ENCODE data around the gene DPYD.

The DPYD gene

GRCh38 chr1:97691325-97691724 is 229.5 kb downstream of the DPYD start:
- no peak overlapping the region for H3K9ac ChIP-seq (ENCODE audit: low read length)
- H3K9me2 ChIP-seq (replicated peaks; ENCODE audit: insufficient read depth, low read length), result no peaks in the 10 kb centered on the region
- H4K20me1 ChIP-seq (ENCODE audit: low read depth, low read length), result no peaks in the 10 kb centered on the region
- H3K36me3 ChIP-seq (ENCODE audit: low read length), result no peaks in the 10 kb centered on the region; the same call in 1 of the 2 replicates
- no peaks in the 10 kb centered on the region for H3K27me3 ChIP-seq (ENCODE audit: low read length)
- TF ChIP-seq, protein P1, sequence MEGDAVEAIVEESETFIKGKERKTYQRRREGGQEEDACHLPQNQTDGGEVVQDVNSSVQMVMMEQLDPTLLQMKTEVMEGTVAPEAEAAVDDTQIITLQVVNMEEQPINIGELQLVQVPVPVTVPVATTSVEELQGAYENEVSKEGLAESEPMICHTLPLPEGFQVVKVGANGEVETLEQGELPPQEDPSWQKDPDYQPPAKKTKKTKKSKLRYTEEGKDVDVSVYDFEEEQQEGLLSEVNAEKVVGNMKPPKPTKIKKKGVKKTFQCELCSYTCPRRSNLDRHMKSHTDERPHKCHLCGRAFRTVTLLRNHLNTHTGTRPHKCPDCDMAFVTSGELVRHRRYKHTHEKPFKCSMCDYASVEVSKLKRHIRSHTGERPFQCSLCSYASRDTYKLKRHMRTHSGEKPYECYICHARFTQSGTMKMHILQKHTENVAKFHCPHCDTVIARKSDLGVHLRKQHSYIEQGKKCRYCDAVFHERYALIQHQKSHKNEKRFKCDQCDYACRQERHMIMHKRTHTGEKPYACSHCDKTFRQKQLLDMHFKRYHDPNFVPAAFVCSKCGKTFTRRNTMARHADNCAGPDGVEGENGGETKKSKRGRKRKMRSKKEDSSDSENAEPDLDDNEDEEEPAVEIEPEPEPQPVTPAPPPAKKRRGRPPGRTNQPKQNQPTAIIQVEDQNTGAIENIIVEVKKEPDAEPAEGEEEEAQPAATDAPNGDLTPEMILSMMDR (IDR thresholded peaks at IDR 0.05; ENCODE audit: insufficient read depth, low read length, poor library complexity, severe bottlenecking), result no peak
- TF ChIP-seq EZH2phosphoT487 (conservative IDR thresholded peaks at IDR 0.05; ENCODE audit: low read length), result no peak
- no peaks in the 10 kb centered on the region for H3K9me3 ChIP-seq (ENCODE audit: insufficient read depth, low read length)
- H3K4me3 ChIP-seq (ENCODE audit: insufficient read depth, low read length, poor library complexity, severe bottlenecking), result no peak overlapping the region
- H3K27ac ChIP-seq (ENCODE audit: low read depth, low read length), result no peak overlapping the region
- no peak overlapping the region for H3K4me2 ChIP-seq (ENCODE audit: low read depth, low read length, poor library complexity, severe bottlenecking)
- H3K79me2 ChIP-seq (ENCODE audit: insufficient read depth, low read length), result no peaks in the 10 kb centered on the region
- no peak overlapping the region for H2AFZ ChIP-seq (ENCODE audit: low read depth, low read length, severe bottlenecking)
- H3F3A ChIP-seq (ENCODE audit: insufficient read depth), result no peaks in the 10 kb centered on the region

DNA sequence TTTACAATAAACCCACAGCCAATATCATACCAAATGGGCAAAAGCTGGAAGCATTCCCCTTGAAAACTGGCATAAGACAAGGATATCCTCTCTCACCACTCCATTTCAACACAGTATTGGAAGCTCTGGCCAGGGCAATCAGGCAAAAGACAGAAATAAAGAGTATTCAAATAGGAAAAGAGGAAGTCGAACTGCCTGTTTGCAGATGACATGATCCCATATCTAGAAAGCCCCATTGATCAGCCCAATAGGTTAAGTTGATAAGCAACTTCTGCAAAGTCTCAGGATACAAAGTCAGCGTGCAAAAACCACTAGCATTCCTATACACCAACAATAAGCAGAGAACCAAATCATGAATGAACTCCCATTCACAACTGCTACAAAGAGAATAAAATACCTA is 235.5 kb downstream of the DPYD start:
- H2AFZ ChIP-seq (ENCODE audit: low read depth, low read length, severe bottlenecking), result no peak overlapping the region
- H3K36me3 ChIP-seq (ENCODE audit: low read length), result no peaks in the 10 kb centered on the region
- no peaks in the 10 kb centered on the region for H3F3A ChIP-seq (ENCODE audit: insufficient read depth)
- no peak overlapping the region for H3K4me3 ChIP-seq (ENCODE audit: insufficient read depth, low read length, poor library complexity, severe bottlenecking)
- no peaks in the 10 kb centered on the region for H4K20me1 ChIP-seq (ENCODE audit: low read depth, low read length)
- no peak overlapping the region for H3K27ac ChIP-seq (ENCODE audit: low read depth, low read length)
- H3K27me3 ChIP-seq (ENCODE audit: low read length), result no peaks in the 10 kb centered on the region
- H3K9me2 ChIP-seq (replicated peaks; ENCODE audit: insufficient read depth, low read length), result no peaks in the 10 kb centered on the region
- no peak for TF ChIP-seq EZH2phosphoT487 (conservative IDR thresholded peaks at IDR 0.05; ENCODE audit: low read length)
- TF ChIP-seq, protein P1 (IDR thresholded peaks at IDR 0.05; ENCODE audit: insufficient read depth, low read length, poor library complexity, severe bottlenecking), result no peak
- no peaks in the 10 kb centered on the region for H3K9me3 ChIP-seq (ENCODE audit: insufficient read depth, low read length)
- H3K9ac ChIP-seq (ENCODE audit: low read length), result no peak overlapping the region
- H3K4me2 ChIP-seq (ENCODE audit: low read depth, low read length, poor library complexity, severe bottlenecking), result no peak overlapping the region
- no peaks in the 10 kb centered on the region for H3K79me2 ChIP-seq (ENCODE audit: insufficient read depth, low read length)

DNA sequence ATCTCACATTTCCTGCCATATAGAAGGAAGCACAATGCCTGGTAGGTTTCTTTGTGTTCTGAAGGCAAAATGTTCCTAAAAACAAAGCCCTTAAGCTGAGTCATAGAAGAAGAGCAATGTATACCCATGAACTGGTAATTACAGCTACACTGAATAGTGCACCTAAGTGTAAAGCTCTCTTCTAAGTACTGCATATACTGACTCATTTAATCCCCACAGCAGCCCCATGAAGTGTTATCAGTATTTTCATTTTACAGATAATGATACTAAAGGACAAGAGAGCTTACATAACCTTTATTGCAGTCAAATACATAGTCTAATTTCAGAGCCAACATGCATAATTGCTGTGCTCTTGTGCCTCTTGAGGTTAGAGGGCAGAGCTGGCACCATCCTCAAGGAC is 239.9 kb downstream of the DPYD start:
- Histone ChIP-seq H3K27ac (ENCODE audit: low read depth, low read length) (no peak overlapping the region), H3F3A (ENCODE audit: insufficient read depth) (no peaks in the 10 kb centered on the region), H3K9ac (ENCODE audit: low read length) (no peak overlapping the region), H3K4me2 (ENCODE audit: low read depth, low read length, poor library complexity, severe bottlenecking) (no peak overlapping the region), H2AFZ (ENCODE audit: low read depth, low read length, severe bottlenecking) (no peak overlapping the region), H3K4me3 (ENCODE audit: insufficient read depth, low read length, poor library complexity, severe bottlenecking) (no peak overlapping the region), H4K20me1 (ENCODE audit: low read depth, low read length) (no peaks in the 10 kb centered on the region), H3K9me2 (replicated peaks; ENCODE audit: insufficient read depth, low read length) (no peaks in the 10 kb centered on the region), H3K9me3 (ENCODE audit: insufficient read depth, low read length) (no peaks in the 10 kb centered on the region), H3K27me3 (ENCODE audit: low read length) (no peaks in the 10 kb centered on the region), H3K79me2 (ENCODE audit: insufficient read depth, low read length) (no peaks in the 10 kb centered on the region), H3K36me3 (ENCODE audit: low read length) (no peaks in the 10 kb centered on the region)
- TF ChIP-seq, protein P1 (IDR thresholded peaks at IDR 0.05; ENCODE audit: insufficient read depth, low read length, poor library complexity, severe bottlenecking), result no peak
- TF ChIP-seq EZH2phosphoT487 (conservative IDR thresholded peaks at IDR 0.05; ENCODE audit: low read length), result no peak

Data from SU-DHL-6 (cell line).